Measurements from ENCODE around the gene LPCAT1.

DNA sequence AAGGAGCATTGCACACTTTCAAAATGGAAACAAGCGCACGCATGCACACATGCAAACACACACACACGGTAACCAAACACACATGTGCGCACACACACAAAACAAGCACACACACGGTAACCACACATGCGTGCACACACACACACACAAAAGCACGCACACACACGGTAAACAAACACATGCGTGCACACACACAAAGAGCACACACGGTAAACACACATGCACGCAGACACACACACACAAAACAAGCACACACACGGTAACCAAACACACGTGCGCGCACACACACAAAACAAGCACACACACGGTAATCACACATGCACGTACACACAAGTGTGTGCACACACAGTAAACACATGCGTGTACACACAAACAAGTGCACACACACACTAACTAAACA is 59.2 kb downstream of the LPCAT1 start:
- no peak for TF ChIP-seq EZH2 (IDR thresholded peaks at IDR 0.05; ENCODE audit: borderline replicate concordance)
- TF ChIP-seq, protein P1, sequence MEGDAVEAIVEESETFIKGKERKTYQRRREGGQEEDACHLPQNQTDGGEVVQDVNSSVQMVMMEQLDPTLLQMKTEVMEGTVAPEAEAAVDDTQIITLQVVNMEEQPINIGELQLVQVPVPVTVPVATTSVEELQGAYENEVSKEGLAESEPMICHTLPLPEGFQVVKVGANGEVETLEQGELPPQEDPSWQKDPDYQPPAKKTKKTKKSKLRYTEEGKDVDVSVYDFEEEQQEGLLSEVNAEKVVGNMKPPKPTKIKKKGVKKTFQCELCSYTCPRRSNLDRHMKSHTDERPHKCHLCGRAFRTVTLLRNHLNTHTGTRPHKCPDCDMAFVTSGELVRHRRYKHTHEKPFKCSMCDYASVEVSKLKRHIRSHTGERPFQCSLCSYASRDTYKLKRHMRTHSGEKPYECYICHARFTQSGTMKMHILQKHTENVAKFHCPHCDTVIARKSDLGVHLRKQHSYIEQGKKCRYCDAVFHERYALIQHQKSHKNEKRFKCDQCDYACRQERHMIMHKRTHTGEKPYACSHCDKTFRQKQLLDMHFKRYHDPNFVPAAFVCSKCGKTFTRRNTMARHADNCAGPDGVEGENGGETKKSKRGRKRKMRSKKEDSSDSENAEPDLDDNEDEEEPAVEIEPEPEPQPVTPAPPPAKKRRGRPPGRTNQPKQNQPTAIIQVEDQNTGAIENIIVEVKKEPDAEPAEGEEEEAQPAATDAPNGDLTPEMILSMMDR (IDR thresholded peaks at IDR 0.05; ENCODE audit: poor library complexity) = no peak
